ENCODE measurements around the gene GABRR3.

Gene GABRR3

GRCh38 chr3:98010194-98010882 lies 24.8 kb downstream of the GABRR3 start:
- no peak for DNase-seq (ENCODE audit: low read depth, low spot score)
- ChIA-PET CTCF (interaction anchor here (1.5 to 5.1 kb wide), 2 partner anchors 12 to 16 kb away, joined by 3 to 43 read pairs; no protein-coding TSS in a partner anchor), POLR2A (no interaction called here)
- TF ChIP-seq CTCF (IDR thresholded peaks at IDR 0.05; ENCODE audit: insufficient read depth, low read length, missing control alignments), result no peak
- no peak overlapping the region for H3K4me3 ChIP-seq (ENCODE audit: low read depth, low read length)

GRCh38 chr3:98008855-98009254 lies 26.3 kb downstream of the GABRR3 start:
- no peak for DNase-seq (ENCODE audit: low read depth, low spot score)
- ChIA-PET CTCF (interaction anchor here (1.0 to 1.8 kb wide), 3 partner anchors 18 to 321 kb away, joined by 3 to 4 read pairs (median 3); no protein-coding TSS in a partner anchor), POLR2A (no interaction called here)
- no peak for TF ChIP-seq CTCF (IDR thresholded peaks at IDR 0.05; ENCODE audit: insufficient read depth, low read length, missing control alignments)
- no peak overlapping the region for H3K4me3 ChIP-seq (ENCODE audit: low read depth, low read length)

GRCh38 chr3:98005438-98005837 lies 29.7 kb downstream of the GABRR3 start:
- ChIA-PET POLR2A (no interaction called here), CTCF (interaction anchor here (1.5 kb wide), 1 partner anchor 183 kb away, joined by 4 read pairs; the partner anchor contains the start of gene CRYBG3)
- TF ChIP-seq CTCF (IDR thresholded peaks at IDR 0.05; ENCODE audit: insufficient read depth, low read length, missing control alignments), result no peak

GRCh38 chr3:98004721-98005120 lies 30.4 kb downstream of the GABRR3 start:
- ChIA-PET POLR2A (no interaction called here), CTCF (no interaction called here)
- TF ChIP-seq CTCF (IDR thresholded peaks at IDR 0.05; ENCODE audit: insufficient read depth, low read length, missing control alignments), result no peak
- H3K4me3 ChIP-seq (ENCODE audit: low read depth, low read length), result no peak overlapping the region
- DNase-seq (ENCODE audit: low read depth, low spot score), result no peak

More at GRCh38 chr3:98005438-98005837, 29.7 kb downstream of the GABRR3 start:
- DNase-seq (ENCODE audit: low read depth, low spot score), result no peak
- H3K4me3 ChIP-seq (ENCODE audit: low read depth, low read length), result no peak overlapping the region

GRCh38 chr3:98003306-98003969 lies 31.7 kb downstream of the GABRR3 start:
- ChIA-PET CTCF (interaction anchor here (1.3 kb wide), 1 partner anchor 23 kb away, joined by 3 read pairs; no protein-coding TSS in a partner anchor), POLR2A (no interaction called here)
- no peak overlapping the region for H3K4me3 ChIP-seq (ENCODE audit: low read depth, low read length)
- DNase-seq (ENCODE audit: low read depth, low spot score), result no peak
- TF ChIP-seq CTCF (IDR thresholded peaks at IDR 0.05; ENCODE audit: insufficient read depth, low read length, missing control alignments), result no peak

GRCh38 chr3:98002717-98003116 lies 32.4 kb downstream of the GABRR3 start:
- no peak for TF ChIP-seq CTCF (IDR thresholded peaks at IDR 0.05; ENCODE audit: insufficient read depth, low read length, missing control alignments)
- CTCF ChIA-PET, result interaction anchor here (1.3 kb wide), 1 partner anchor 23 kb away, joined by 3 read pairs; no protein-coding TSS in a partner anchor
- H3K4me3 ChIP-seq (ENCODE audit: low read depth, low read length), result no peak overlapping the region
- POLR2A ChIA-PET, result no interaction called here
- DNase-seq (ENCODE audit: low read depth, low spot score), result no peak

Measured in AG04449 (cell line).